ENCODE results near the gene CCDC122. TPM values are rescaled to one million over a fixed set of nuclear protein-coding genes. Genes with fewer than 3 reads are reported as not detected.
A peak's percentile ranks its signal among the peaks of the same experiment; 100 is the strongest.

CCDC122 gene
- total RNA-seq, 1 donor from 2014 or later, result 6.2 TPM

- no peak for DNase-seq (ENCODE audit: extremely low read depth, low read depth, low spot score)
Observed at GRCh38 chr13:43805071-43805468, 74.5 kb downstream of the CCDC122 start.

- peak; percentile 67 for DNase-seq (ENCODE audit: extremely low read depth, low read depth, low spot score)
Observed at GRCh38 chr13:43804461-43805070, 75.0 kb downstream of the CCDC122 start.

GRCh38 chr13:43802511-43802910 is 77.0 kb downstream of the CCDC122 start:
- no peak for DNase-seq (ENCODE audit: extremely low read depth, low read depth, low spot score)

- no peak for DNase-seq (ENCODE audit: extremely low read depth, low read depth, low spot score)
Observed at GRCh38 chr13:43800828-43801227, 78.7 kb downstream of the CCDC122 start.

- DNase-seq (ENCODE audit: extremely low read depth, low read depth, low spot score), result no peak
Observed at GRCh38 chr13:43799191-43799590, 80.3 kb downstream of the CCDC122 start.

GRCh38 chr13:43797869-43798268 is 81.7 kb downstream of the CCDC122 start:
- no peak for DNase-seq (ENCODE audit: extremely low read depth, low read depth, low spot score)

- no peak for DNase-seq (ENCODE audit: extremely low read depth, low read depth, low spot score)
Observed at GRCh38 chr13:43797159-43797558, 82.4 kb downstream of the CCDC122 start.

GRCh38 chr13:43794416-43794815 is 85.1 kb downstream of the CCDC122 start:
- no peak for DNase-seq (ENCODE audit: extremely low read depth, low read depth, low spot score)

GRCh38 chr13:43792076-43792881 is 87.3 kb downstream of the CCDC122 start:
- DNase-seq (ENCODE audit: extremely low read depth, low read depth, low spot score), result no peak

- no peak for DNase-seq (ENCODE audit: extremely low read depth, low read depth, low spot score)
Observed at GRCh38 chr13:43787997-43788396, 91.5 kb downstream of the CCDC122 start.

- no peak for DNase-seq (ENCODE audit: extremely low read depth, low read depth, low spot score)
Observed at GRCh38 chr13:43787518-43787891, 92.0 kb downstream of the CCDC122 start.

GRCh38 chr13:43786766-43787517 is 92.6 kb downstream of the CCDC122 start, which contains the start of gene ENOX1:
Gene ENOX1, minus strand, starts transcription at chr13:43786972.
- DNase-seq (ENCODE audit: extremely low read depth, low read depth, low spot score), result no peak

GRCh38 chr13:43786472-43786765 is 93.1 kb downstream of the CCDC122 start:
- DNase-seq (ENCODE audit: extremely low read depth, low read depth, low spot score), result no peak

Other genes with a start within 250 kb of the CCDC122 start
- 0.05 and 0.18 TPM in 2 replicates for gene ENOX1, start 92.8 kb downstream of the CCDC122 start, total RNA-seq
- gene LACC1, start 164 bp upstream of the CCDC122 start, total RNA-seq, result 5.5 and 7.2 TPM in 2 replicates

Data from glomerular endothelial cell (primary cell).